IPS-15b (cell line): ENCODE data around the gene CDH26.

ENCODE experiments used
- H3K27me3 ChIP-seq: one replicate; pipeline ENCODE4 v1.6.1; 2013; ENCODE audit warnings: low read length; ENCODE audit not compliant: control insufficient read depth, insufficient read depth
- H3K36me3 ChIP-seq: one replicate; pipeline ENCODE4 v1.6.1; 2013; ENCODE audit warnings: low read length; ENCODE audit not compliant: control insufficient read depth, insufficient read depth
- H3K4me1 ChIP-seq: one replicate; pipeline ENCODE4 v1.6.1; 2013; ENCODE audit warnings: mild to moderate bottlenecking, low read length; ENCODE audit not compliant: control insufficient read depth, insufficient read depth
- H3K4me3 ChIP-seq: one replicate; pipeline ENCODE4 v1.5.1; 2013; ENCODE audit warnings: low read depth, low read length
- H3K9ac ChIP-seq: one replicate; pipeline ENCODE4 v1.6.1; 2013; ENCODE audit warnings: low read depth, mild to moderate bottlenecking, low read length
- H3K9me3 ChIP-seq: one replicate; pipeline ENCODE4 v1.6.1; 2013; ENCODE audit warnings: mild to moderate bottlenecking, low read length; ENCODE audit not compliant: control insufficient read depth, insufficient read depth

Gene CDH26

GRCh38 chr20:59992526-59993084, 34.4 kb downstream of the CDH26 start:
- H3K4me1 ChIP-seq = peaks cover 8% of the 10 kb centered on the region
- no peak overlapping the region for H3K9ac ChIP-seq

DNA sequence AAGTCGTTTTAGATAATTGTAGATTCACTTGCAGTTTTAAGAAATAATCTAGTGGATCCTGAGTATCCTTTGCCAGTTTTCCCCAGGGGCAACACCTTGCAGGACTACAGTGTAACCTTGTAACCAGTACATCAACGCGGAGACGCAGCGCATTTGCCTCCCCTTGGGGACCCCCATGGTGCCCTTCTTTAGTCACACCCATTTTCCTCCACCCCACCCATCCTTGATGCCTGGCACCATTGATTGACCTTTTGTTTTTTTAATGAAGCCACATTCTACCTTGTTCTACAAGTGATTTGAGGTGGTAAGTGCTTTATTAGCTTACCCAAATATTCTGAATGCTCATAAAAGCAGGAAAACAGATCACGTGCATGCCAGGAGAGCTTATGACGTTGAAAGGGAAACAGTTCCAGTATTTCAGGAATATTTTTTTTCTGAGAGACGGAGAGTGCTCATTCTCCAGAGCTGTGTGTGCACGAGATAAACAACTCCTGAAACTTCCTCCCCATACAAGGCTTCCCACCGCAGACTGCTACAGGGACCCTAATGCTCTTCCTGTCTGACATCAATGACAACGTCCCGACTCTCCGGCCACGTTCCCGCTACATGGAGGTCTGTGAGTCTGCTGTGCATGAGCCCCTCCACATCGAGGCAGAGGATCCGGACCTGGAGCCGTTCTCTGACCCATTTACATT, 35.7 kb downstream of the CDH26 start:
- Histone ChIP-seq H3K9ac (no peak overlapping the region), H3K4me1 (peaks cover 8% of the 10 kb centered on the region), H3K4me3 (peak overlapping the region; percentile 37), H3K27me3 (no peaks in the 10 kb centered on the region), H3K36me3 (no peaks in the 10 kb centered on the region), H3K9me3 (no peaks in the 10 kb centered on the region)

More at GRCh38 chr20:59992526-59993084, 34.4 kb downstream of the CDH26 start:
- Histone ChIP-seq H3K36me3 (no peaks in the 10 kb centered on the region), H3K9me3 (no peaks in the 10 kb centered on the region), H3K4me3 (no peak overlapping the region), H3K27me3 (no peaks in the 10 kb centered on the region)

DNA sequence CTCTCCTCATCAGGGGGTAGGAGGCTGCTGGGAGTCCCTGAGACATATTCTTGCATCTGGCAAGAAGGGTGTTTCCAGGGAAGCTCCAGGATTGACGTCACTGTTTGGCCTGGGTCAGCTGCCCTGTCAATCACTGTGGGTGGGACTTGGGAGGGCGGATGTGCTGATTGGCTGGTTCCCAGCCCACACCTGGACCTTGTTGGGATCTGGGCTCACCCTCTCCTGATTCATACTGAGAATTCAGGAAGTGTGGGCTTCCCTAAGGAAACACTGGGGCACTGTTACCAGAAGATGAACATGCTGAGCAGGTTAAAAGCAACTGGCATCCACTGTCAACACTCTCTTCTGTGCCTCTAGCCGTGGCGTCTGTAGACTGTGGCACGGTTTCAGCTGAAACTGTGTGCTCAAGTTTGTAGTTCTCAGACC, 36.5 kb downstream of the CDH26 start:
- Histone ChIP-seq H3K9ac (peak overlapping the region; percentile 17), H3K9me3 (no peaks in the 10 kb centered on the region), H3K27me3 (no peaks in the 10 kb centered on the region), H3K4me3 (peak overlapping the region; percentile 37), H3K36me3 (no peaks in the 10 kb centered on the region), H3K4me1 (peaks cover 8% of the 10 kb centered on the region)

GRCh38 chr20:59996108-59996507, 37.9 kb downstream of the CDH26 start:
- H3K9ac ChIP-seq = no peak overlapping the region
- no peaks in the 10 kb centered on the region for H3K27me3 ChIP-seq
- H3K4me3 ChIP-seq = no peak overlapping the region
- no peaks in the 10 kb centered on the region for H3K9me3 ChIP-seq
- peaks cover 8% of the 10 kb centered on the region for H3K4me1 ChIP-seq
- no peaks in the 10 kb centered on the region for H3K36me3 ChIP-seq

- H3K27me3 ChIP-seq = no peaks in the 10 kb centered on the region
- H3K36me3 ChIP-seq = no peaks in the 10 kb centered on the region
- H3K9ac ChIP-seq = no peak overlapping the region
- no peak overlapping the region for H3K4me3 ChIP-seq
- no peaks in the 10 kb centered on the region for H3K9me3 ChIP-seq
- peaks cover 8% of the 10 kb centered on the region for H3K4me1 ChIP-seq
Measured at GRCh38 chr20:59997896-59998295, 39.7 kb downstream of the CDH26 start.

- Histone ChIP-seq H3K9me3 (no peaks in the 10 kb centered on the region), H3K9ac (no peak overlapping the region), H3K4me3 (no peak overlapping the region), H3K27me3 (no peaks in the 10 kb centered on the region), H3K36me3 (no peaks in the 10 kb centered on the region), H3K4me1 (peaks cover 4% of the 10 kb centered on the region)
Measured at GRCh38 chr20:59999502-59999901, 41.3 kb downstream of the CDH26 start.

GRCh38 chr20:60000271-60001042, 42.2 kb downstream of the CDH26 start:
- Histone ChIP-seq H3K4me3 (no peak overlapping the region), H3K4me1 (no peaks in the 10 kb centered on the region), H3K9ac (no peak overlapping the region), H3K36me3 (no peaks in the 10 kb centered on the region), H3K27me3 (no peaks in the 10 kb centered on the region), H3K9me3 (no peaks in the 10 kb centered on the region)

- no peaks in the 10 kb centered on the region for H3K36me3 ChIP-seq
- no peak overlapping the region for H3K4me3 ChIP-seq
- no peaks in the 10 kb centered on the region for H3K9me3 ChIP-seq
- no peaks in the 10 kb centered on the region for H3K27me3 ChIP-seq
- H3K4me1 ChIP-seq = no peaks in the 10 kb centered on the region
- H3K9ac ChIP-seq = no peak overlapping the region
Measured at GRCh38 chr20:60001108-60001507, 42.9 kb downstream of the CDH26 start.

- no peaks in the 10 kb centered on the region for H3K4me1 ChIP-seq
- H3K9ac ChIP-seq = no peak overlapping the region
- H3K27me3 ChIP-seq = no peaks in the 10 kb centered on the region
- no peaks in the 10 kb centered on the region for H3K9me3 ChIP-seq
- no peaks in the 10 kb centered on the region for H3K36me3 ChIP-seq
- H3K4me3 ChIP-seq = no peak overlapping the region
Measured at GRCh38 chr20:60003776-60004175, 45.6 kb downstream of the CDH26 start.

GRCh38 chr20:60006261-60006660, 48.0 kb downstream of the CDH26 start:
- Histone ChIP-seq H3K4me1 (no peaks in the 10 kb centered on the region), H3K9me3 (no peaks in the 10 kb centered on the region), H3K27me3 (no peaks in the 10 kb centered on the region), H3K9ac (no peak overlapping the region), H3K4me3 (no peak overlapping the region), H3K36me3 (no peaks in the 10 kb centered on the region)

DNA sequence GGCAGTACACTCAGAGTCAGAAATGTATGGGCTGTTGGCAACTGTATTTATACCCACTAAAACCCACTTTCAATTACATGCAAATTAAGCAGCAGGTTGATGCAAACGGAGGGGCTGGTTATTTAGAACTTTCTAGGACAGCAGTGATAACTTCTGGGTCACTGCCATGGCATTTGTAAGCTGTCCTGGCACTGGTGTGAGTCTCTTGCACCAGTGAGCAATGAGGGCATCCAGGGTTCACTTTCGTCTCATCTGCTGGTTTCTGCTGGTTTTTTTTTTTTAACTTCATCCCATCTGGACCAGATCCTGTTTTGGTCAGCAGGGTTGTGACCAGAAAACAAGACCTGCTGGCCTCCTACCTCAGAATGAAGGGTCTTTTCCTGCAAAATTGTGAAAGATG, 49.2 kb downstream of the CDH26 start:
- Histone ChIP-seq H3K9me3 (no peaks in the 10 kb centered on the region), H3K9ac (no peak overlapping the region), H3K36me3 (no peaks in the 10 kb centered on the region)

More for the DNA sequence above, 49.2 kb downstream of the CDH26 start:
- H3K4me3 ChIP-seq = no peak overlapping the region
- no peaks in the 10 kb centered on the region for H3K4me1 ChIP-seq
- no peaks in the 10 kb centered on the region for H3K27me3 ChIP-seq
